Pancreas (tissue), 10 donors: ENCODE measurements around the gene TMEM143. TPM values are rescaled to one million over a fixed set of nuclear protein-coding genes. Genes with fewer than 3 reads are reported as not detected.

Source experiments
- ATAC-seq, 4 donors: fragments of 200-7000 bp; cut with Tn5 transposase; one replicate each; pipeline versions ENCODE4 v1.8.0 to v1.9.1; 2020; ENCODE audit warnings: mild to moderate bottlenecking in 4 of 4, moderate library complexity in 4 of 4
- DNase-seq, 6 donors: peaks; one replicate each; pipeline ENCODE4 v3.0.0-alpha.2; 2020
- FAIRE-seq: peaks from 2 replicates; lab custom pipeline; 2012; peaks lifted over from hg19 to GRCh38; lab: Jason Lieb, UNC
- H3K27ac ChIP-seq, 4 donors: fragments of 200-600 bp; sonication (generic); 1 replicate in 3 of 4; 2 replicates in 1 of 4; pipeline versions ENCODE4 v1.5.0 to v1.8.0; 2020
- H3K27me3 ChIP-seq, 4 donors: fragments of 200-600 bp; one replicate each; pipeline ENCODE4 v1.8.0; 2021
- H3K36me3 ChIP-seq, 3 donors: fragments of 200-600 bp; sonication (generic) in 1 of 3; one replicate each; pipeline versions ENCODE4 v1.5.0 to v1.8.0; 2020 to 2021
- H3K4me1 ChIP-seq, 3 donors: fragments of 200-600 bp; one replicate each; pipeline ENCODE4 v1.8.0; 2021
- H3K4me3 ChIP-seq, 4 donors: fragments of 200-600 bp; sonication (generic) in 2 of 4; one replicate each; pipeline versions ENCODE4 v1.5.0 to v1.8.0; 2020 to 2021
- H3K9me3 ChIP-seq, 4 donors: fragments of 200-600 bp; one replicate each; pipeline ENCODE4 v1.8.0; 2021
- CTCF ChIP-seq, 4 donors: fragments of 200-600 bp; sonication (generic) in 3 of 4; IDR thresholded peaks; one replicate each; pipeline versions ENCODE4 v1.5.0 to v1.8.0; 2021; ENCODE audit warnings: antibody characterized with exemption in 4 of 4
- WGBS, 2 donors: extraction: QIAGEN DNeasy Blood & Tissue Kit; methylation state at CpG; one replicate each; pipeline ENCODE4 v1.1.7; 2013; 5-methylcytosine and 5-hydroxymethylcytosine counted together
- intact Hi-C, 3 donors: fragments of 100-400 bp; cut with DNase I; formaldehyde crosslinking; loops; one replicate each; pipeline versions ENCODE4 v1.11.1 to v1.14.2; 2022
- polyA plus RNA-seq, 2 donors: library from polyadenylated mRNA; stranded (reverse); fragments of 200-250 nt; gene quantifications; one replicate each; pipeline ENCODE4 v1.2.3, GENCODE V29; 2013
- total RNA-seq, 6 donors: library from RNA; stranded (reverse); fragmentation: NEBNext Ultra II Directional in 4 of 6; extraction: Animal tissue kit (Norgen Biotek cat#: 25700) in 4 of 6; gene quantifications; one replicate each; pipeline versions ENCODE4 v1.2.1 to v1.2.4, GENCODE V29; 2021 to 2023
- donor health status: healthy with polysubstance abuse.
- donor health status: DM: no; HTN: no; CAD: no; lungs with moderate emphysema.
- donor health status: DM: no; HTN: no; CAD: no.
- donor health status: control.
- donor health status: control.
- donor health status: Bipolar disorder and iron deficiency.
- donor health status: DM: yes; HTN: yes; CAD: no.
- donor health status: DM: no; HTN: no; CAD: no.
- donor health status: DM: no; HTN: no; CAD: no.
- donor health status: DM: yes; HTN: yes; CAD: no.

The TMEM143 gene
- total and polyA plus RNA-seq, 8 donors = 3.3 to 11.2 (median 5.1) TPM

- Histone ChIP-seq H3K4me1 (peaks cover 0 to 3% (median 0%) of the 10 kb centered on the region in 3 donors), H3K9me3 (no peaks in the 10 kb centered on the region), H3K36me3 (no peaks in the 10 kb centered on the region), H3K27me3 (no peaks in the 10 kb centered on the region), H3K27ac (peak overlapping the region in 1 of 4 donors; percentile 16), H3K4me3 (no peak overlapping the region)
- FAIRE-seq = no peak
- peak in 1 of 6 donors; percentile 42 for DNase-seq
- 51 to 57% methylated on average over 5 of the region's 5 CpGs for WGBS, 2 donors
- no peak for TF ChIP-seq CTCF (IDR thresholded peaks at IDR 0.05)
- intact Hi-C loops = no loop called here
- ATAC-seq = no peak
These were observed 4.1 kb upstream of the TMEM143 start for GRCh38 chr19:48367855-48368254.

GRCh38 chr19:48365602-48366001 lies 1.9 kb upstream of the TMEM143 start:
- Histone ChIP-seq H3K4me3 (no peak overlapping the region), H3K4me1 (peaks cover 0 to 3% (median 0%) of the 10 kb centered on the region in 3 donors), H3K27me3 (no peaks in the 10 kb centered on the region), H3K27ac (no peak overlapping the region), H3K36me3 (no peaks in the 10 kb centered on the region), H3K9me3 (no peaks in the 10 kb centered on the region)
- ATAC-seq (no peak), DNase-seq (peak in 2 of 6 donors; percentile 53 to 78), FAIRE-seq (no peak)
- WGBS, 2 donors = 93 to 94% methylated on average over 11 of the region's 11 CpGs
- TF ChIP-seq CTCF (IDR thresholded peaks at IDR 0.05) = no peak
- intact Hi-C loops = no loop called here

GRCh38 chr19:48364598-48365348 lies 1.0 kb upstream of the TMEM143 start:
- WGBS, 2 donors = 58 to 63% methylated on average over 10 of the region's 10 CpGs
- Histone ChIP-seq H3K4me1 (peaks cover 0 to 3% (median 0%) of the 10 kb centered on the region in 3 donors), H3K9me3 (no peaks in the 10 kb centered on the region), H3K27ac (peak overlapping the region in 3 of 4 donors; percentile 8 to 92 (median 91)), H3K36me3 (no peaks in the 10 kb centered on the region), H3K27me3 (no peaks in the 10 kb centered on the region), H3K4me3 (peak overlapping the region in 2 of 4 donors; percentile 51 to 55)
- FAIRE-seq (no peak), DNase-seq (peak in 5 of 6 donors; percentile 34 to 63 (median 50)), ATAC-seq (no peak)
- no peak for TF ChIP-seq CTCF (IDR thresholded peaks at IDR 0.05)
- intact Hi-C loops = no loop called here

- Histone ChIP-seq H3K27ac (peak overlapping the region; percentile 89 to 94 (median 92)), H3K36me3 (no peaks in the 10 kb centered on the region), H3K27me3 (no peaks in the 10 kb centered on the region), H3K4me1 (peaks cover 0 to 3% (median 0%) of the 10 kb centered on the region in 3 donors), H3K9me3 (no peaks in the 10 kb centered on the region), H3K4me3 (peak overlapping the region; percentile 18 to 55 (median 51))
- WGBS, 2 donors = 0 to 3% methylated on average over 10 of the region's 10 CpGs
- no peak for TF ChIP-seq CTCF (IDR thresholded peaks at IDR 0.05)
- DNase-seq = peak in 4 of 6 donors; percentile 53 to 84 (median 75)
- FAIRE-seq = no peak
- peak; percentile 15 to 38 (median 20) for ATAC-seq
- intact Hi-C loops = no loop called here
These were observed 285 bp downstream of the TMEM143 start for GRCh38 chr19:48363500-48363809.
